C4-2B (cell line): ENCODE results near the gene COQ2.

Experiments used
- H3K27ac ChIP-seq: fragments of 450-650 bp; 2 replicates; pipeline ENCODE4 v1.5.1; 2017
- ZFX ChIP-seq: fragments of 450-650 bp; IDR thresholded peaks from 2 replicates; pipeline ENCODE4 v1.6.1; 2017
- TF ChIP-seq, protein P1 (sequence below): fragments of 450-650 bp; conservative IDR thresholded peaks from 2 replicates; pipeline ENCODE4 v1.5.1; 2017; ENCODE audit warnings: mild to moderate bottlenecking

COQ2 gene

DNA sequence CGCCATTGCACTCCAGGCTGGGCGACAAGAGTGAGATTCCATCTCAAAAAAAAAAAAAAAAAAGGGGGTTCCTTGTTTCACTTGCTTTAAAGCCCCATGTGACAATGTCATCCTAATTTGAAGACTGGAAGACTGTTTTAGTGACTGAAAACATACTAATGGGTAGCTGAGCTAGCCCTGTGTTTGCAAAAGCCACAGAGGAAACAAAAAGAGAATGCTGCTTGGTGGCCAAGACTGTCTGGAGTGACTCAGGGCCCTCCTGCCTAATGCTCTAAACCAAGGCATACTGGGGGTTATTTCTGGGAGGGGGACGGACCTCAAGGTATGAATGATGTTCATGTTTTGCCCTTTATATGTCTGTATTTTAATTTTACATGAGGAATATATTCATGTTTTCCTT lies 34.1 kb upstream of the COQ2 start:
- no peak for TF ChIP-seq ZFX
- TF ChIP-seq, protein P1, sequence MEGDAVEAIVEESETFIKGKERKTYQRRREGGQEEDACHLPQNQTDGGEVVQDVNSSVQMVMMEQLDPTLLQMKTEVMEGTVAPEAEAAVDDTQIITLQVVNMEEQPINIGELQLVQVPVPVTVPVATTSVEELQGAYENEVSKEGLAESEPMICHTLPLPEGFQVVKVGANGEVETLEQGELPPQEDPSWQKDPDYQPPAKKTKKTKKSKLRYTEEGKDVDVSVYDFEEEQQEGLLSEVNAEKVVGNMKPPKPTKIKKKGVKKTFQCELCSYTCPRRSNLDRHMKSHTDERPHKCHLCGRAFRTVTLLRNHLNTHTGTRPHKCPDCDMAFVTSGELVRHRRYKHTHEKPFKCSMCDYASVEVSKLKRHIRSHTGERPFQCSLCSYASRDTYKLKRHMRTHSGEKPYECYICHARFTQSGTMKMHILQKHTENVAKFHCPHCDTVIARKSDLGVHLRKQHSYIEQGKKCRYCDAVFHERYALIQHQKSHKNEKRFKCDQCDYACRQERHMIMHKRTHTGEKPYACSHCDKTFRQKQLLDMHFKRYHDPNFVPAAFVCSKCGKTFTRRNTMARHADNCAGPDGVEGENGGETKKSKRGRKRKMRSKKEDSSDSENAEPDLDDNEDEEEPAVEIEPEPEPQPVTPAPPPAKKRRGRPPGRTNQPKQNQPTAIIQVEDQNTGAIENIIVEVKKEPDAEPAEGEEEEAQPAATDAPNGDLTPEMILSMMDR, result no peak
- H3K27ac ChIP-seq, result no peak overlapping the region

DNA sequence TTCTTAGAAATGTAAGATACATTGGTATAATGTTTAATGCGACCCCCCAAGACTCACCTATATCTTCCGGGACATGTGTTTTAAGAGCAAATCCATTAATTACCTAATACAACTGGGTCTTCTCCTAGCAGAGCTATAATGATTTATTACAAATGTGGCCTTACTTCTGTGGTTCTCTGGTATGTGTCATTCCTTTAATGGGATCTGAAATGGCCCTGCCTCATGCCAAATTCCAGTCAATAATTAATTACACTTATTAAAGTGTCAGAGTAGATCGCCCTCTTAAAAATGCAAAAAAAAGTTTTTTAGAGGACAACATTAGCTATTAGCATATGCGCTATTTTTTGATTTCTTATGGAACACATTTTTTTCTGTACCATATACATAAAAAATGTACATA lies 33.1 kb upstream of the COQ2 start:
- TF ChIP-seq ZFX, result no peak
- TF ChIP-seq, protein P1, result no peak
- H3K27ac ChIP-seq, result no peak overlapping the region

DNA sequence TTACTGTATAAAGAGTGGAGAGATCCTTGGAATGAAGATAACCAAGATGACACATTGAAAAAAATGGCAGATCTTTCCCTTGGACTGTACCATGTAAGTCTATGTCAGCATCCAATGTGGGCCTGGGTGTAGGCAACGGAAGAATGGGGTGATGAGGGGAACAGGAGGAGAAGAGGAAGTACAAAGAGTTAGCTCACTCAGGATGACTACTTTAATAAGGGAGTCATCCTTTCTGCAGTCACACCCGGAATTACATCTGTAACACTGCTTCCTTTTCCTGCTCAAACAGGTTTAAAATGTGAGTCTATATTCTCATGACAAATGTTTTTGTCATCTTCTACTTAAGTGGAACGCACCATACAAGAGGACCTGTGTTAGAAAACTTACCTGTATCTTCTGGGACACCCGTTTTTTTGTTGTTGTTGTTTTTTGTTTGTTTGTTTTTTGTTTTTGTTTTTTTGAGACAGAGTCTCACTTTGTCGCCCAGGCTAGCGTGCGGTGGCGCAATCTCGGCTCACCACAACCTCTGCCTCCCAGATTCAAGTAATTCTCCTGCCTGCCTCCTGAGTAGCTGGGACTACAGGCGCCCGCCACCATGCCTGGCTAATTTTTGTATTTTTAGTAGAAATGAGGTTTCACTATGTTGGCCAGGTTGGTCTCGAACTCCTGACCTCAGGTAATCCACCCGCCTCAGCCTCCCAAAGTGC lies 32.0 kb upstream of the COQ2 start:
- no peak overlapping the region for H3K27ac ChIP-seq

DNA sequence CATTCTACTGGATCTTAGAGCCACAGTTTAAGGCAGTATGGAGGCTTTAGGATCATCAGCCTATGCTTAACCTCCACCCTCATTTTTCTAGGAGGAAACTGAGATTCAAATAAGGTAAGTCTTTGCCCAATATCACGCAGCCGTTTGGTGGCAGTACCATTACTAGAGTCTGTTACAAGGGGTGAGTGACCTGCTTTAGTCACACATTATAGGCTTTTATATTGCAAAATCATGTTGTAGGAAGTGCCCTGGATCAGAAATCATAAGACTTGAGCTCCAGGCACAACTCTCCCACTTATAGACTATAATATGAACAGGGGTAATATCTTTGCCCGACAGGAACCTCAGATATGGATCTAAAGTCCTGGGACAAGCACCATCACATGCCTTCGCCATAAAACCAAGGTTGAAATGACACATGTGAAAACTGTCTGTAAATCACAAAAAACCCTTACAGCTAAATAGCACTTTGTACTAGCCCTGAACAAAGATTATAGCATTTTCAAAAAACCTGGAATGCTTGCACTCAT lies 30.8 kb upstream of the COQ2 start:
- no peak overlapping the region for H3K27ac ChIP-seq
- TF ChIP-seq, protein P1, result no peak
- no peak for TF ChIP-seq ZFX

More for the DNA sequence above, 32.0 kb upstream of the COQ2 start:
- TF ChIP-seq ZFX, result no peak
- TF ChIP-seq, protein P1, result no peak

DNA sequence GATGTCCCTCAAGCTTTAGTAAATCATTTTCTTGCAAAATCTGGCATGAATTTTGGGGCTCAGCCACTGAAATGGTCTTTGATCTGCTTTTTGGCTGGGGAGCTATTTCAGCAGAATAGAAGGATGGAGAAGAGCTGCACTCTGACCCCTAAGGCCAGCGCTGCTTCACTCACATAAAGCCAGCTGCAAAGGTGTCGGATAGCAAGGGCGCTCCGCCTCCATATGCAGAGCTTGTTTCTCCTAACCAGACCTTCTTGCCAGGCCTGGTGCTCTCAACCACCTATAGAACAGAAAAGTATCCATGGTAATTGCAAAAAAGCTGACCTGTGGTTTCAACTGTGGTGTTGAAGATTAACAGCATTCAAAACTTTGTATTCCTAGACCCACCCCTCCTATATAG lies 24.1 kb upstream of the COQ2 start:
- TF ChIP-seq, protein P1, result no peak
- no peak for TF ChIP-seq ZFX

DNA sequence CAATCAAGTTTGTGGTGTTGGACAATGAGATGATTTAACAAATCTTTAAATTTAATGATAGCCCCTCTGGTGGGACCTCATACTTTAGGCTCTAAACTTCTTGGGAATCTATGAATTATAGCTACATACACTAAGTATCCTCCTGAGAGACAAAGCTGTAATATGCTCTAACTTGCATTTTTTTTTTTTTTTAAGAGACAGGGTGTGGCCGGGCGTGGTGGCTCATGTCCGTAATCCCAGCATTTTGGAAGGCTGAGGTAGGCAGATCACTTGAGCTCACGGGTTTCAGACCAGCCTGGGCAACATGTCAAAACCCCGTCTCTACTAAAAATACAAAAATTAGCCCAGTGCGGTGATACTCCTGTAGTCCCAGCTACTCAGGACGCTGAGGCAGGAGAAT lies 23.3 kb upstream of the COQ2 start:
- H3K27ac ChIP-seq, result no peak overlapping the region
- TF ChIP-seq, protein P1, result no peak
- no peak for TF ChIP-seq ZFX

More for the DNA sequence above, 24.1 kb upstream of the COQ2 start:
- no peak overlapping the region for H3K27ac ChIP-seq

DNA sequence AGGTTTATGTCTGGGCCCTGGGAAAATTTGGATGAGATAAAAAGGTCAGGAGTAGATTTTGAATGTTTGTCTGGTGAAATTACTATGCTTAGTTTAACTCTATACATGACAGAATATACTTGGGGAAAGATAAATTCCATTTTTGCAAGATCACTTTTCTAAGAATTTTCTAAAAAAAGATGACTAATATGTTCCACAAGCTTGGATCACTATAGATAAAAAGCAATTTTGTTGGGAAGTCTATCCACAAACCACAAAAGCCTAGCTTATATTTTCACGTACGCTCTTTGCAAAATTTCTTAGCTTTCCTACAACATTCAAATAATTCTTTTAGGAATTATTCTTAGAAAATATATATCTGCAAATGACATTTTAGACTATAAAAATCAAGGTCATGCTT lies 20.6 kb upstream of the COQ2 start:
- no peak overlapping the region for H3K27ac ChIP-seq
- TF ChIP-seq, protein P1, result no peak
- TF ChIP-seq ZFX, result no peak
